CD4-positive, alpha-beta T cell (primary cell): Measurements from ENCODE around the gene ALK. TPM values are rescaled to one million over a fixed set of nuclear protein-coding genes. Genes with fewer than 3 reads are reported as not detected.

ENCODE experiments used
- ATAC-seq: fragments of 200-7000 bp; cut with Tn5 transposase; one replicate; pipeline ENCODE4 v1.10.0; 2022; ENCODE audit warnings: mild to moderate bottlenecking; ENCODE audit not compliant: poor library complexity
- CTCF ChIA-PET: fragments of 350-600 bp; sonication (Branson Sonifier 250); formaldehyde crosslinking; loops from one replicate; lab custom pipeline; 2021; ENCODE audit warnings: antibody characterized with exemption, inconsistent platforms; lab: Charles Lee
- POLR2A ChIA-PET: fragments of 350-600 bp; sonication (Branson Sonifier 250); formaldehyde crosslinking; loops from one replicate; lab custom pipeline; 2021; ENCODE audit warnings: antibody characterized with exemption, inconsistent platforms; lab: Charles Lee
- DNase-seq, 14 experiments: peaks; one replicate each; pipeline ENCODE4 v3.0.0-alpha.2; 2013 to 2020; ENCODE audit warnings: mixed read lengths in 2 of 14
- H3K27ac ChIP-seq, 2 donors: one replicate each; pipeline versions ENCODE4 v1.5.1 to v1.7.0; 2013; ENCODE audit warnings: low read length in 2 of 2, low read depth in 1 of 2, mild to moderate bottlenecking in 1 of 2
- H3K27me3 ChIP-seq, 2 experiments: 1 replicate in 1 of 2; 2 replicates in 1 of 2; pipeline versions ENCODE4 v1.6.1 to v1.7.0; 2013; ENCODE audit warnings: low read length in 2 of 2, control low read depth in 1 of 2, mild to moderate bottlenecking in 1 of 2, moderate library complexity in 1 of 2; ENCODE audit not compliant: insufficient read depth in 2 of 2, control insufficient read depth in 1 of 2
- H3K36me3 ChIP-seq: one replicate; pipeline ENCODE4 v1.6.1; 2013; ENCODE audit warnings: low read length, control low read depth; ENCODE audit not compliant: insufficient read depth
- H3K4me1 ChIP-seq: one replicate; pipeline ENCODE4 v1.6.1; 2013; ENCODE audit warnings: low read length, control low read depth; ENCODE audit not compliant: insufficient read depth
- H3K4me3 ChIP-seq: one replicate; pipeline ENCODE4 v1.5.1; 2013; ENCODE audit warnings: mild to moderate bottlenecking, low read length, moderate library complexity
- H3K9me3 ChIP-seq, 2 experiments: 1 replicate in 1 of 2; 2 replicates in 1 of 2; pipeline versions ENCODE4 v1.6.1 to v1.7.0; 2013; ENCODE audit warnings: low read length in 2 of 2, mild to moderate bottlenecking in 2 of 2, control low read depth in 1 of 2, moderate library complexity in 1 of 2; ENCODE audit not compliant: control insufficient read depth in 1 of 2, insufficient read depth in 1 of 2
- H3K27ac Mint-ChIP-seq: one replicate; pipeline ENCODE4 v1.8.0; 2020; ENCODE audit warnings: mixed read lengths
- H3K27me3 Mint-ChIP-seq: one replicate; pipeline ENCODE4 v1.8.0; 2021; ENCODE audit warnings: mixed read lengths
- H3K36me3 Mint-ChIP-seq: one replicate; pipeline ENCODE4 v1.8.0; 2021; ENCODE audit warnings: low read depth, mixed read lengths
- H3K4me1 Mint-ChIP-seq: one replicate; pipeline ENCODE4 v1.8.0; 2021; ENCODE audit warnings: low read depth, mixed read lengths
- H3K4me3 Mint-ChIP-seq: one replicate; pipeline ENCODE4 v1.8.0; 2020; ENCODE audit warnings: mild to moderate bottlenecking, mixed read lengths
- H3K9me3 Mint-ChIP-seq: one replicate; pipeline ENCODE4 v1.8.0; 2020; ENCODE audit warnings: mixed read lengths
- intact Hi-C, 2 experiments: fragments of 100-400 bp; cut with DNase I in 1 of 2; cut with micrococcal nuclease in 1 of 2; formaldehyde crosslinking; loops; one replicate each; pipeline versions ENCODE4 v1.15.1 to v1.9.0; 2023 to 2025; cut with DNase I, micrococcal nuclease
- total RNA-seq, 174 experiments: library from RNA in 2 of 174; stranded (reverse) in 2 of 174; gene quantifications; one replicate each; pipeline ENCODE4 v1.2.3 and lab custom pipeline; 2021 to 2026
- TF ChIP-seq, protein P1 (sequence below): fragments of 200-600 bp; IDR thresholded peaks from one replicate; pipeline ENCODE4 v1.8.0; 2022; ENCODE audit warnings: antibody characterized with exemption, mild to moderate bottlenecking

The ALK gene
- total RNA-seq, 2 experiments from 2014 or later, result not detected

DNA sequence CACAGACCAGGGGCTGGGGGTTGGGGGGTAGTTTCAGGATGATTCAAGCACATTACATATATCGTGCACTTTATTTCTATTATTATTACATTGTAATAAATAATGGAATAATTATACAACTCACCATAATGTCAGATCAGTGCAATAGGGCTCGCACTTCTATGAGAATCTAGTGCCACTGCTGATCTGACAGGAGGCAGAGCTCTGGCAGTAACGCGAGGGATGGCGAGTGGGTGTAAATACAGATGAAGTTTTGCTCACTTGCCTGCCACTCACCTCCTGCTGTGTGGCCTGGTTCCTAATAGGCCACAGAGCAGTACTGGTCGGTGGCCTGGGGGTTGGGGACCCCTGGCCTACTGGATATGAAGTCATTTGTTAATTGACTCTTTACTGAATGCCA is 615.6 kb downstream of the ALK start:
- Mint-ChIP-seq H3K27me3 (peaks cover 37% of the 10 kb centered on the region), H3K27ac (no peak overlapping the region), H3K4me1 (no peaks in the 10 kb centered on the region), H3K4me3 (no peak overlapping the region), H3K36me3 (no peaks in the 10 kb centered on the region), H3K9me3 (no peaks in the 10 kb centered on the region)
- DNase-seq (no peak), ATAC-seq (no peak)
- no peaks in the 10 kb centered on the region for H3K4me1 ChIP-seq
- peaks cover 0 to 6% of the 10 kb centered on the region in 2 experiments for H3K27me3 ChIP-seq
- no peak overlapping the region for H3K27ac ChIP-seq
- intact Hi-C loops, result loop anchor here in 1 of 2 experiments (10.0 kb wide), 1 partner anchor 769 kb away; no protein-coding TSS in a partner anchor
- CTCF ChIA-PET, result no interaction called here
- H3K36me3 ChIP-seq, result no peaks in the 10 kb centered on the region
- H3K4me3 ChIP-seq, result no peak overlapping the region
- POLR2A ChIA-PET, result no interaction called here
- TF ChIP-seq, protein P1, sequence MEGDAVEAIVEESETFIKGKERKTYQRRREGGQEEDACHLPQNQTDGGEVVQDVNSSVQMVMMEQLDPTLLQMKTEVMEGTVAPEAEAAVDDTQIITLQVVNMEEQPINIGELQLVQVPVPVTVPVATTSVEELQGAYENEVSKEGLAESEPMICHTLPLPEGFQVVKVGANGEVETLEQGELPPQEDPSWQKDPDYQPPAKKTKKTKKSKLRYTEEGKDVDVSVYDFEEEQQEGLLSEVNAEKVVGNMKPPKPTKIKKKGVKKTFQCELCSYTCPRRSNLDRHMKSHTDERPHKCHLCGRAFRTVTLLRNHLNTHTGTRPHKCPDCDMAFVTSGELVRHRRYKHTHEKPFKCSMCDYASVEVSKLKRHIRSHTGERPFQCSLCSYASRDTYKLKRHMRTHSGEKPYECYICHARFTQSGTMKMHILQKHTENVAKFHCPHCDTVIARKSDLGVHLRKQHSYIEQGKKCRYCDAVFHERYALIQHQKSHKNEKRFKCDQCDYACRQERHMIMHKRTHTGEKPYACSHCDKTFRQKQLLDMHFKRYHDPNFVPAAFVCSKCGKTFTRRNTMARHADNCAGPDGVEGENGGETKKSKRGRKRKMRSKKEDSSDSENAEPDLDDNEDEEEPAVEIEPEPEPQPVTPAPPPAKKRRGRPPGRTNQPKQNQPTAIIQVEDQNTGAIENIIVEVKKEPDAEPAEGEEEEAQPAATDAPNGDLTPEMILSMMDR, result no peak
- no peaks in the 10 kb centered on the region for H3K9me3 ChIP-seq

DNA sequence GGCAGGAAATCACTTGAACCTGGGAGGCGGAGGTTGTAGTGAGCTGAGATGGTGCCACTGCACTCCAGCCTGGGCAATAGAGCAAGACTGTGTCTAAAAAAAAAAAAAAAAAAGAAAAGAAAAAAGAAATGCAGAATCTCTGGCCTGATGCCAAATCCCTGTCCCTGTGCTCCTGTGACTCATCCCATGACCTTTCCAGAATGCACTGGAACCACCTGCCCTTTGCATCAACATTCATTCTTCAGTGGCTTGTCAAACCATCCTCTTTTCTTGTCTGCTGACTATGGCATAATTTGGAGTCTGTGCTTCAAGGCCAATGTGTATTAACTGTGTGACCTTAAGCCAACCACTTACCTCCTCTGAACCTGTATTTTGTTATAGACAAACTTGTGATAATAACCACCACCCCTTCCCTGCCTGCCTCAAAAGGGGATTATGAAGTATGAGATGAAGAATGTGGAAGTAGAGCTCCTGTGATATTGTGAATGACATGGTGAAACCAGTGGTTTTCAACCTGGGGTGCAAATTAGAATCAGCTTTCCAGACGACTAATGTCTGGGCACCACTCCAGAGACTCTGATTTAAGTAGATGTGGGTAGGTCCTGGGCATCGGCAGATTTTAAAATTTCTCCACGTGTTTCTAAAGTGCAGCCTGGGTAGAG is 616.9 kb downstream of the ALK start:
- ChIA-PET CTCF (no interaction called here), POLR2A (no interaction called here)
- Histone ChIP-seq H3K9me3 (no peaks in the 10 kb centered on the region), H3K4me3 (no peak overlapping the region), H3K27me3 (peaks cover 0 to 6% of the 10 kb centered on the region in 2 experiments), H3K27ac (no peak overlapping the region), H3K36me3 (no peaks in the 10 kb centered on the region), H3K4me1 (no peaks in the 10 kb centered on the region)
- Mint-ChIP-seq H3K4me1 (no peaks in the 10 kb centered on the region), H3K4me3 (no peak overlapping the region), H3K27me3 (peaks cover 39% of the 10 kb centered on the region), H3K27ac (no peak overlapping the region), H3K36me3 (no peaks in the 10 kb centered on the region), H3K9me3 (no peaks in the 10 kb centered on the region)
- TF ChIP-seq, protein P1, result no peak
- ATAC-seq, result no peak
- intact Hi-C loops, result loop anchor here in 1 of 2 experiments (10.0 kb wide), 1 partner anchor 770 kb away; no protein-coding TSS in a partner anchor
- DNase-seq, result no peak

DNA sequence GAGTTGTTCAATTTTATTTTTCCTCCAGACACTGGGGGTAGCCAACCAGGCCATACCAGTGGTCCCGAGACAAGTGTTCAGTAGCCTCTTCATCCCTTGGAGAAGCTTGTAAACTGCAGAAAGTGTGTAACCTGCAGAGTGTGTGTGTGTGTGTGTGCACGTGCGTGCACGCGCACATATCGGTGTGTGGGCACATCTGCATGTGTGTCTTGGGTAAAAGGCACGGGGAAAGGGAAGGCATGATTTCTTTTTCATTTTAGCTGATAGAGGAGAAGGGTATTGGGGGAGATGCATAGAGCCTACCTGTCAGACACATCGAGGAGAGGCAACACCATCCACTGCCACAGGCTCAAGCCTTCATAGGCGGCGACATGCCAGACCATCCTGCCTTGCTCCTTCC is 624.8 kb downstream of the ALK start:
- H3K4me1 ChIP-seq, result no peaks in the 10 kb centered on the region
- CTCF ChIA-PET, result no interaction called here
- no peak for DNase-seq
- TF ChIP-seq, protein P1, result no peak
- ATAC-seq, result no peak
- H3K27ac Mint-ChIP-seq, result no peak overlapping the region
- no peaks in the 10 kb centered on the region for H3K9me3 Mint-ChIP-seq
- H3K36me3 ChIP-seq, result no peaks in the 10 kb centered on the region
- no peaks in the 10 kb centered on the region for H3K9me3 ChIP-seq
- no peak overlapping the region for H3K4me3 Mint-ChIP-seq
- intact Hi-C loops, result no loop called here
- H3K27ac ChIP-seq, result no peak overlapping the region
- no peak overlapping the region for H3K4me3 ChIP-seq
- H3K27me3 ChIP-seq, result peaks cover 8 to 13% of the 10 kb centered on the region in 2 experiments
- peaks cover 49% of the 10 kb centered on the region for H3K27me3 Mint-ChIP-seq
- no peaks in the 10 kb centered on the region for H3K4me1 Mint-ChIP-seq
- H3K36me3 Mint-ChIP-seq, result no peaks in the 10 kb centered on the region
- POLR2A ChIA-PET, result no interaction called here
